ENCODE results near the gene ECD.

Gene ECD

DNA sequence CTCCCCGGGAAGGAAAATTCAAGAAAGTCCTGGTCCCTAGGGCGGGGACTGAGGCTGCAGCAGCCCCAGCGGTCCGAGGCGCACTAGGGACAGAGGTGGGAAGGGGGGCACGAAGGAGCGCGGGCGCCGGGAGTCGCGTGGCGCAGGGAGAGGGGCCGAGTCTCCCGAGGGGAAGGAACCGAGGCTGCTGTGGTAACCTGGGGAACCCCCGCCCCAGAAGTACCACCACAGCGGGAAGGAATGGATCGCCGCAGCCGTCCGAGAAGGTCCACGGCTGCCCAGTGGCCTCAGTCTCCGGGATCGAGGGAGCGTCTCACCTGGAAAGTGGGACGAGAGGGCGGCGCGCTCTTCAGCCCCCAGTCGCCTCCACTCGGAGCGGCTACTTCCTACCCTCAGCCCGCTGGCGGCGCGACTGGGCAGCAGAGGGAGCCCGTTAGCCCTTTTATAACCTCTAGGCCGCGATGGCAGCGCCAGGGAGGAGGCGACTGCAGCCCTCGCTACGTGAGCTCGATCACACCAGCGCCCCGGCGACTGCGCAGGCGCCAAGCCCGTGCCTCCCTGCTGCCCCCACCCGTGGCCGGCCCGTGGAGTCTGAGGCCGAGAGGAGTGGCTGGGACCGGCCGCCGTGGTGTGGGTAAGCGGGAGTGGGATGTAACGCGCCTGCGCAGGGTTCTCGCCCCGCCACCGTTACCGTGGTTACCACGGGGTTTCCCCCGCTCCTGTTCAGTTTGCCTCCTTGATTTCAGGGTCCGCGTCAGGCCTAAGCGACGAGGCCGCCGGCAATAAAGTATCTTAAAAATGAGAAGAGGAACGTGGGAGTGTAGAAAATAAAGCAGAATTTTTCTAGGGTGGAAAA is 71.1 kb downstream of the ECD start, which contains the start of gene P4HA1:
Gene P4HA1 (minus strand): TSS at position 418 of the 856 bp plus-strand sequence. CDS start 21,983 bp downstream, outside the sequence.
- DNase-seq: peak; percentile 99

DNA sequence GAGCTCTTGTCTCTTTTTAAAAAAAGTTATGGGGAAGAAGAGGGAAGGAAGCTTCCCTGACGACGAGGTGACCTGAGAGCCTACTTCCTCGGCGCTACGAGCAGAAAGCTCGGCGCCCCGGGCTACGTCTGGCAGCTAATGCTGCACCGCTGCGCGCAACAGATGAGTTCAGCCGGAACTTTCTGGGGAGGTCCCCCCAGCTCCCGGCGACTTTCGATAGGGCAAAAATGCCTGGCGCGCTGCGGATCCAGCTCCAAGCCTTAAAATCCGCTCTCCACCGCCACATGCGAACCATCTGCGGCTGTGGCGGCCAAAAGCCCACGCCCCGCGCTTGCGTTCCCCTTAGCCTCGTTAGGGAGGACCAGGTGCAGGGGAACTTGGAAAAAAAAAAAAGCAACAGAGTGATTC is 71.8 kb downstream of the ECD start:
- DNase-seq: peak; percentile 87

DNA sequence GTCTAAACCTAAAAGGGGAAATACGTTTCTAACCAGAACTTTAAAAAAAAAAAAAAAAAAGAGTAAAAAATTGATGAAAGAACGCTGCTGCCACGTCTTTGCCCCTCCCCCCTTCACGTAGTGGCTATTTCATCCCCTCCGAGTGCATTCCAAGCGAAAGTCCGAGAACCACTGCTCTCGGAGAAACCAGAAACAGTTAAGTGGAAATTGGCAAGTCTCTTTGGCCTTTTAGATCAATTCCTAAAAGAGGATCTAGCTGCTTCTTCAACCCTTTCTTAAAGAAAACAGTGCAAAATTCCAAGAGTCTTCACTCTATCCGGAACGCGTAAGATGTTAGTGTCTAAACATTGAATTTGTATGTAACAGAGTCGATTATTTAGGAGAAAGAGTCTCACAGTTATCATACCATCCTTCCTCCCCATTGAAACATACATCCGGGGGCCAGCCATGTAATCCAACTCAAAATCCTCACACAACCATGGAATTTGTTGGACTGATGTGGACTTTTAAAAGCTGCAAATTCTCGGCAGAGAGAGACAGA is 72.3 kb downstream of the ECD start:
- peak; percentile 92 for DNase-seq

- DNase-seq: no peak
These were observed 72.8 kb downstream of the ECD start for GRCh38 chr10:73094986-73095480.

DNA sequence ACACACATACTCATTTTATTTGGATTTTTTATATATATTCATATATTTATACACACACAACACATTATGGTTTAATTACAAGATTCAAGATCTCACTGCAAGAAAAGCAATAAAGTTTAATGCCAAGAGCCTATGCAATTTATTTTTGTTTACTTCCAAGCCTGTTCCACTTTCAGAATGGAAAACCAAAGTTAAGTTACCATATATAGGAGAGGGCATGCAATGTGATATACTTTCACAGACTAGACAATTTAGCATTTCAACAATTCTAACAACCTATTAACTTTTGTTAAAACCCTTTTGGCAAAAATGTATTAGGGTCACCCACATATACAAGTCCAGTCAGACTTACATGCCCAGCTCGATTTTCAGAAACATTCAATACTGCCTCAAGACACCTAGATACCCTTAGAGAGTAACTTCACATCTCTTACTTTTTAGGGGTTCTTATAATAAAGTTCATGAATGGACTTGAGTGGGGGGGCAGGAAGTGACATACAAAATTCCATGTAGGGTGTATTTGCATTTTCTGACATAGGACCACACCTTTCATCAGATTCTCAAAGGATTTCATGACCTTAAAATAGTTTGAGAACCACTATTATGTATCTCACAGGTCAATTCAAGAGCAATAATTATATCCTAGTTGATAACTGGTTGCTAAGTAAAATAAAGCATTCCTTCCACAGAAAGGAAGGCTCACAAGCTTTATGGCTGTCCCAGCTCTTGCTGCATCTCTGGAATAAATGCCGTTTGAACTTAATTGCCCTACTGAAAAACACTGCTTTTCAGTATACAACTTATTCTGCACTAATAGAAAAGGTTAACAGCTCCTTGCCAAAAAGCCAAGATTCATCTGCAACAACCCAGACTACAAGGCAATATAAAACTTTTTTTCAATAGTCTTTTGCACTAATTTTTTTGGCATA is 73.6 kb downstream of the ECD start:
- DNase-seq: peak; percentile 50

GRCh38 chr10:73092830-73093229 is 75.0 kb downstream of the ECD start:
- no peak for DNase-seq

DNA sequence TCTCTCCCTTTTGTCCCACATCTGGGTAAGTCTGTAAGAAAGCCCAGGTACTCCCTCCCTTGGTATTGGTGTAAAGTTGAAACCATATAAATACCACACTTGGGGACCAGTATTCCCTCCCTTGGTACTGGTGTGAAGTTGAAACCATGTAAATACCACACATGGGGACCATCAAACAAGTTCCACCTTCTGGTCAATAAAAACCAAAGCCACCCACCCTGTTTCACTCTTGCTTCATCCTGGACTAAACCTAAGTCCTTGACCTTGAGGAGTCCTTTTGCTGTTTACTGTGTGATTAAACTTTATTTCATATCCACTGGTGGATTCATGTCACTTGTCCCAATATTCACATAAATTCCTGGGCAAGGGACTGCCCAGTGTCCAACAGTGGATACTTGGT is 79.5 kb downstream of the ECD start:
- no peak for DNase-seq

DNA sequence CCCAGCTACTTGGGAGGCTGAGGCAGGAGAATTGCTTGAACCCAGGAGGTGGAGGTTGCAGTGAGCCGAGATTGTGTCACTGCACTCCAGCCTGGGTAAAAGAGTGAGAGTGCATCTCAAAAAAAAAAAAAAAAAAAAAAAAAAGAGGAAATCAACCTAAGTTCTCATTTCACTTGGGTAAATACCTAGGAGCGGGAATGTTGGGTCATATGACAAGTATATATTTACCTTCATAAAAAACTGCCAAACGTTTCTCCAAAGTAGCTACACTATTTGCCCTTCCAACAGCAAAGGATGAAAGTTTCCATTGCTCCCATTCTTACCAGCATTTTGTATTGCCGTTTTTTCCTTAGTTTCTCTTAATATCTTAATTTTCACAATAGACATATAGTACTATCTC is 81.0 kb downstream of the ECD start:
- DNase-seq: no peak

- DNase-seq: no peak
These were observed 83.6 kb downstream of the ECD start for GRCh38 chr10:73084209-73084608.

All from eye (tissue), 1 donor.